ENCODE measurements around the gene NR6A1.

NR6A1 gene

GRCh38 chr9:124658165-124659017 is 112.7 kb downstream of the NR6A1 start:
- DNase-seq (ENCODE audit: low read depth in 2 of 2): peak; percentile 2 to 22

- DNase-seq (ENCODE audit: low read depth in 2 of 2): no peak
Observed at GRCh38 chr9:124657516-124657915, 113.6 kb downstream of the NR6A1 start.

GRCh38 chr9:124654431-124654830 is 116.7 kb downstream of the NR6A1 start:
- no peak for DNase-seq (ENCODE audit: low read depth in 2 of 2)

- DNase-seq (ENCODE audit: low read depth in 2 of 2): no peak
Observed at GRCh38 chr9:124652615-124653393, 118.3 kb downstream of the NR6A1 start.

- no peak for DNase-seq (ENCODE audit: low read depth in 2 of 2)
Observed at GRCh38 chr9:124652203-124652602, 118.9 kb downstream of the NR6A1 start.

- DNase-seq (ENCODE audit: low read depth in 2 of 2): no peak
Observed at GRCh38 chr9:124645274-124645673, 125.8 kb downstream of the NR6A1 start.

GRCh38 chr9:124639637-124640036 is 131.5 kb downstream of the NR6A1 start:
- DNase-seq (ENCODE audit: low read depth in 2 of 2): no peak

GRCh38 chr9:124635285-124635684 is 135.8 kb downstream of the NR6A1 start:
- DNase-seq (ENCODE audit: low read depth in 2 of 2): no peak

GRCh38 chr9:124632077-124632621 is 139.0 kb downstream of the NR6A1 start:
- DNase-seq (ENCODE audit: low read depth in 2 of 2): no peak

GRCh38 chr9:124631326-124631725 is 139.8 kb downstream of the NR6A1 start:
- no peak for DNase-seq (ENCODE audit: low read depth in 2 of 2)

GRCh38 chr9:124629600-124629999 is 141.5 kb downstream of the NR6A1 start:
- no peak for DNase-seq (ENCODE audit: low read depth in 2 of 2)

- no peak for DNase-seq (ENCODE audit: low read depth in 2 of 2)
Observed at GRCh38 chr9:124628741-124629140, 142.4 kb downstream of the NR6A1 start.

- DNase-seq (ENCODE audit: low read depth in 2 of 2): no peak
Observed at GRCh38 chr9:124626276-124626675, 144.8 kb downstream of the NR6A1 start.

GRCh38 chr9:124625087-124625486 is 146.0 kb downstream of the NR6A1 start:
- no peak for DNase-seq (ENCODE audit: low read depth in 2 of 2)

- DNase-seq (ENCODE audit: low read depth in 2 of 2): no peak
Observed at GRCh38 chr9:124624735-124624992, 146.4 kb downstream of the NR6A1 start.

GRCh38 chr9:124623966-124624734 is 147.0 kb downstream of the NR6A1 start:
- DNase-seq (ENCODE audit: low read depth in 2 of 2): no peak

- DNase-seq (ENCODE audit: low read depth in 2 of 2): no peak
Observed at GRCh38 chr9:124622882-124623281, 148.2 kb downstream of the NR6A1 start.

- DNase-seq (ENCODE audit: low read depth in 2 of 2): no peak
Observed at GRCh38 chr9:124621371-124622328, 149.5 kb downstream of the NR6A1 start.

GRCh38 chr9:124618476-124618875 is 152.6 kb downstream of the NR6A1 start:
- no peak for DNase-seq (ENCODE audit: low read depth in 2 of 2)

GRCh38 chr9:124617477-124618141 is 153.5 kb downstream of the NR6A1 start:
- DNase-seq (ENCODE audit: low read depth in 2 of 2): peak; percentile 36 to 40
